H9 (cell line): ENCODE data around the gene TSPEAR. TPM values are rescaled to one million over a fixed set of nuclear protein-coding genes. Genes with fewer than 3 reads are reported as not detected.
"Not testable (repeated sequence)": the region's sequence is repeated elsewhere in the genome, so short reads cannot be mapped to it uniquely, and the experiment has no call there.

Source experiments
- DNase-seq: peaks from one replicate; pipeline ENCODE4 v3.0.0-alpha.2; 2017
- H2AFZ ChIP-seq: one replicate; pipeline ENCODE4 v1.6.1; 2013; ENCODE audit warnings: mild to moderate bottlenecking, low read length, control low read depth, moderate library complexity
- H2AK5ac ChIP-seq: 2 replicates; pipeline ENCODE4 v1.6.1; 2013; ENCODE audit warnings: low read length, control low read depth, mixed read lengths; ENCODE audit not compliant: insufficient read length
- H2BK120ac ChIP-seq: one replicate; pipeline ENCODE4 v1.6.1; 2013; ENCODE audit warnings: low read depth, mild to moderate bottlenecking, low read length, control low read depth, inconsistent platforms; ENCODE audit not compliant: poor library complexity, severe bottlenecking
- H2BK12ac ChIP-seq: 2 replicates; pipeline ENCODE4 v1.6.1; 2013; ENCODE audit warnings: low read length, control low read depth, mixed read lengths, low read depth; ENCODE audit not compliant: insufficient read length
- H2BK15ac ChIP-seq: 2 replicates; pipeline ENCODE4 v1.6.1; 2013; ENCODE audit warnings: low read depth, low read length, control low read depth
- H2BK20ac ChIP-seq: one replicate; pipeline ENCODE4 v1.6.1; 2013; ENCODE audit warnings: low read depth, mild to moderate bottlenecking, low read length, control low read depth, inconsistent platforms; ENCODE audit not compliant: poor library complexity, severe bottlenecking
- H2BK5ac ChIP-seq: 2 replicates; pipeline ENCODE4 v1.6.1; 2013; ENCODE audit warnings: low read length, control low read depth, mixed read lengths; ENCODE audit not compliant: insufficient read length
- H3K14ac ChIP-seq: 2 replicates; pipeline ENCODE4 v1.6.1; 2013; ENCODE audit warnings: low read length, control low read depth; ENCODE audit not compliant: insufficient read depth
- H3K18ac ChIP-seq: 2 replicates; pipeline ENCODE4 v1.6.1; 2013; ENCODE audit warnings: low read depth, mild to moderate bottlenecking, mixed read lengths, low read length, control low read depth; ENCODE audit not compliant: insufficient read length
- H3K23ac ChIP-seq: 2 replicates; pipeline ENCODE4 v1.6.1; 2013; ENCODE audit warnings: low read length, control low read depth, mixed read lengths, low read depth; ENCODE audit not compliant: insufficient read length
- H3K23me2 ChIP-seq: 2 replicates; pipeline ENCODE4 v1.6.1; 2013; ENCODE audit warnings: low read depth, mild to moderate bottlenecking, mixed read lengths, low read length, control low read depth; ENCODE audit not compliant: insufficient read length, poor library complexity, severe bottlenecking
- H3K27ac ChIP-seq: 2 replicates; pipeline ENCODE4 v1.5.1; 2013; ENCODE audit warnings: low read length, control low read depth, mixed read lengths, low read depth; ENCODE audit not compliant: insufficient read length
- H3K27me3 ChIP-seq: 2 replicates; pipeline ENCODE4 v1.6.1; 2013; ENCODE audit warnings: low read length, control low read depth, inconsistent platforms; ENCODE audit not compliant: insufficient read depth
- H3K4ac ChIP-seq: 2 replicates; pipeline ENCODE4 v1.6.1; 2013; ENCODE audit warnings: low read depth, mild to moderate bottlenecking, control low read depth, inconsistent platforms, low read length, moderate library complexity
- H3K4me1 ChIP-seq: 2 replicates; pipeline ENCODE4 v1.6.1; 2013; ENCODE audit warnings: low read length, control low read depth, inconsistent platforms; ENCODE audit not compliant: insufficient read depth
- H3K4me2 ChIP-seq: 2 replicates; pipeline ENCODE4 v1.6.1; 2013; ENCODE audit warnings: low read length, control low read depth, mixed read lengths; ENCODE audit not compliant: insufficient read length, insufficient read depth
- H3K56ac ChIP-seq: 2 replicates; pipeline ENCODE4 v1.6.1; 2013; ENCODE audit warnings: low read depth, mild to moderate bottlenecking, mixed read lengths, low read length, control low read depth; ENCODE audit not compliant: insufficient read length
- H3K79me1 ChIP-seq: 2 replicates; pipeline ENCODE4 v1.6.1; 2013; ENCODE audit warnings: low read depth, mild to moderate bottlenecking, moderate library complexity, low read length, control low read depth, inconsistent platforms; ENCODE audit not compliant: insufficient read depth, poor library complexity, severe bottlenecking
- H3K79me2 ChIP-seq: 2 replicates; pipeline ENCODE4 v1.6.1; 2013; ENCODE audit warnings: low read length, control low read depth, inconsistent platforms; ENCODE audit not compliant: insufficient read depth
- H3K9ac ChIP-seq: 2 replicates; pipeline ENCODE4 v1.6.1; 2013; ENCODE audit warnings: low read length, control low read depth, mixed read lengths; ENCODE audit not compliant: insufficient read length; ENCODE audit errors: extremely low read depth
- H3K9me3 ChIP-seq: one replicate; pipeline ENCODE4 v1.6.1; 2013; ENCODE audit warnings: low read depth, low read length, inconsistent platforms; ENCODE audit not compliant: control insufficient read depth
- H3T11ph ChIP-seq: one replicate; pipeline ENCODE4 v1.6.1; 2013; ENCODE audit warnings: mild to moderate bottlenecking, low read length, control low read depth, inconsistent platforms
- H4K20me1 ChIP-seq: one replicate; pipeline ENCODE4 v1.6.1; 2013; ENCODE audit not compliant: control insufficient read depth, insufficient read length, insufficient read depth
- H4K5ac ChIP-seq: 2 replicates; pipeline ENCODE4 v1.6.1; 2013; ENCODE audit warnings: low read depth, mild to moderate bottlenecking, mixed read lengths, low read length, control low read depth; ENCODE audit not compliant: insufficient read length
- H4K8ac ChIP-seq: replicated peaks from 2 replicates; pipeline ENCODE4 v1.6.1; 2013; ENCODE audit warnings: low read length, control low read depth, mixed read lengths, low read depth; ENCODE audit not compliant: insufficient read length
- H4K91ac ChIP-seq: 2 replicates; pipeline ENCODE4 v1.6.1; 2013; ENCODE audit warnings: low read depth, mild to moderate bottlenecking, moderate library complexity, mixed read lengths, low read length, control low read depth; ENCODE audit not compliant: insufficient read length
- H3K27ac Mint-ChIP-seq, 3 experiments: 2 replicates in 2 of 3; 3 replicates in 1 of 3; pipeline ENCODE4 v1.8.0; 2020 to 2021; ENCODE audit warnings: mixed read lengths in 3 of 3, mild to moderate bottlenecking in 1 of 3, moderate library complexity in 1 of 3
- H3K27me3 Mint-ChIP-seq: 2 replicates; pipeline ENCODE4 v1.8.0; 2021; ENCODE audit warnings: low read depth, mild to moderate bottlenecking, moderate library complexity, mixed read lengths
- H3K36me3 Mint-ChIP-seq, 3 experiments: 2 replicates in 2 of 3; 3 replicates in 1 of 3; pipeline ENCODE4 v1.8.0; 2020 to 2021; ENCODE audit warnings: low read depth in 3 of 3, mixed read lengths in 3 of 3; ENCODE audit not compliant: insufficient read depth in 1 of 3
- H3K4me1 Mint-ChIP-seq, 2 experiments: 2 replicates each; pipeline ENCODE4 v1.8.0; 2020; ENCODE audit warnings: mixed read lengths in 2 of 2
- H3K4me3 Mint-ChIP-seq, 2 experiments: 2 replicates in 1 of 2; 3 replicates in 1 of 2; pipeline ENCODE4 v1.8.0; 2020 to 2021; ENCODE audit warnings: mild to moderate bottlenecking in 2 of 2, mixed read lengths in 2 of 2, moderate library complexity in 1 of 2
- H3K9me3 Mint-ChIP-seq, 2 experiments: 2 replicates in 1 of 2; 3 replicates in 1 of 2; pipeline ENCODE4 v1.8.0; 2020; ENCODE audit warnings: mild to moderate bottlenecking in 2 of 2, mixed read lengths in 2 of 2, moderate library complexity in 1 of 2
- WGBS: extraction: QIAGEN DNeasy Blood & Tissue Kit; methylation state at CpG from one replicate; pipeline ENCODE4 v1.1.7; 2013; ENCODE audit warnings: missing lambda C conversion rate, low lambda C conversion rate, mixed read lengths; ENCODE audit not compliant: insufficient read length; ENCODE audit errors: extremely low coverage; 5-methylcytosine and 5-hydroxymethylcytosine counted together
- total RNA-seq: library from RNA; stranded (reverse); gene quantifications from 2 replicates; pipeline ENCODE4 v1.2.1, GENCODE V29; 2021
- TF ChIP-seq, protein P1 (sequence below): fragments of 200-600 bp; sonication (generic); conservative IDR thresholded peaks from 3 replicates; pipeline ENCODE4 v1.8.0; 2021; ENCODE audit warnings: antibody characterized with exemption, mild to moderate bottlenecking

Gene TSPEAR
- total RNA-seq, 1 experiment from 2014 or later, result 1.3 TPM

GRCh38 chr21:44611551-44611950 lies 99.8 kb downstream of the TSPEAR start:
- WGBS, result no CpG with 5 or more reads among the region's 4 CpGs
- H2AFZ ChIP-seq, result no peak overlapping the region
- H2BK15ac ChIP-seq, result no peak overlapping the region
- peaks cover 11 to 17% of the 10 kb centered on the region in 2 experiments for H3K4me1 Mint-ChIP-seq
- no peak overlapping the region for H3K27ac ChIP-seq
- H2BK5ac ChIP-seq, result no peak overlapping the region
- H3K79me2 ChIP-seq, result no peaks in the 10 kb centered on the region
- no peak overlapping the region for H3K14ac ChIP-seq
- H3K9me3 Mint-ChIP-seq, result peaks cover 33 to 38% of the 10 kb centered on the region in 2 experiments
- no peak overlapping the region for H2BK20ac ChIP-seq
- no peak for DNase-seq
- H2BK120ac ChIP-seq, result no peak overlapping the region
- no peak overlapping the region for H2AK5ac ChIP-seq
- H3K56ac ChIP-seq, result no peak overlapping the region
- no peak overlapping the region for H3K18ac ChIP-seq
- H3K4me3 Mint-ChIP-seq, result no peak overlapping the region
- H4K8ac ChIP-seq, result no peak overlapping the region
- H3K23ac ChIP-seq, result no peak overlapping the region
- no peak overlapping the region for H3K27ac Mint-ChIP-seq
- H3K27me3 ChIP-seq, result no peaks in the 10 kb centered on the region
- H3K36me3 Mint-ChIP-seq, result peaks cover 8 to 26% (median 21%) of the 10 kb centered on the region in 3 experiments
- H4K5ac ChIP-seq, result no peak overlapping the region
- no peak overlapping the region for H3K9ac ChIP-seq
- H3T11ph ChIP-seq, result no peak overlapping the region
- no peak overlapping the region for H2BK12ac ChIP-seq
- H3K79me1 ChIP-seq, result no peaks in the 10 kb centered on the region
- H3K4me2 ChIP-seq, result no peak overlapping the region
- no peak overlapping the region for H3K4ac ChIP-seq
- H3K4me1 ChIP-seq, result no peaks in the 10 kb centered on the region
- TF ChIP-seq, protein P1, sequence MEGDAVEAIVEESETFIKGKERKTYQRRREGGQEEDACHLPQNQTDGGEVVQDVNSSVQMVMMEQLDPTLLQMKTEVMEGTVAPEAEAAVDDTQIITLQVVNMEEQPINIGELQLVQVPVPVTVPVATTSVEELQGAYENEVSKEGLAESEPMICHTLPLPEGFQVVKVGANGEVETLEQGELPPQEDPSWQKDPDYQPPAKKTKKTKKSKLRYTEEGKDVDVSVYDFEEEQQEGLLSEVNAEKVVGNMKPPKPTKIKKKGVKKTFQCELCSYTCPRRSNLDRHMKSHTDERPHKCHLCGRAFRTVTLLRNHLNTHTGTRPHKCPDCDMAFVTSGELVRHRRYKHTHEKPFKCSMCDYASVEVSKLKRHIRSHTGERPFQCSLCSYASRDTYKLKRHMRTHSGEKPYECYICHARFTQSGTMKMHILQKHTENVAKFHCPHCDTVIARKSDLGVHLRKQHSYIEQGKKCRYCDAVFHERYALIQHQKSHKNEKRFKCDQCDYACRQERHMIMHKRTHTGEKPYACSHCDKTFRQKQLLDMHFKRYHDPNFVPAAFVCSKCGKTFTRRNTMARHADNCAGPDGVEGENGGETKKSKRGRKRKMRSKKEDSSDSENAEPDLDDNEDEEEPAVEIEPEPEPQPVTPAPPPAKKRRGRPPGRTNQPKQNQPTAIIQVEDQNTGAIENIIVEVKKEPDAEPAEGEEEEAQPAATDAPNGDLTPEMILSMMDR, result no peak
- no peaks in the 10 kb centered on the region for H4K20me1 ChIP-seq
- no peaks in the 10 kb centered on the region for H3K23me2 ChIP-seq
- peaks cover 9% of the 10 kb centered on the region for H3K9me3 ChIP-seq
- peaks cover 9% of the 10 kb centered on the region for H3K27me3 Mint-ChIP-seq
- no peak overlapping the region for H4K91ac ChIP-seq

GRCh38 chr21:44610157-44610843 lies 101.1 kb downstream of the TSPEAR start:
- not testable (repeated sequence) for H4K91ac ChIP-seq, H3K23ac ChIP-seq, H2BK5ac ChIP-seq, H3K4me1 ChIP-seq, H4K5ac ChIP-seq, H3K79me2 ChIP-seq, H3K27me3 Mint-ChIP-seq, H3K4me3 Mint-ChIP-seq, H3K27ac Mint-ChIP-seq, H3T11ph ChIP-seq, H3K4me1 Mint-ChIP-seq, H3K18ac ChIP-seq, H3K14ac ChIP-seq, H2BK120ac ChIP-seq, DNase-seq, H2AK5ac ChIP-seq, H2BK20ac ChIP-seq, H3K4ac ChIP-seq, H2AFZ ChIP-seq, H3K9me3 ChIP-seq, H4K8ac ChIP-seq, H3K56ac ChIP-seq, H3K23me2 ChIP-seq, H3K79me1 ChIP-seq, H3K4me2 ChIP-seq, H3K27me3 ChIP-seq, H2BK12ac ChIP-seq, H3K27ac ChIP-seq, H3K9ac ChIP-seq, H2BK15ac ChIP-seq, H4K20me1 ChIP-seq
- Mint-ChIP-seq H3K36me3 (peaks cover 8 to 26% (median 21%) of the 10 kb centered on the region in 3 experiments), H3K9me3 (peaks cover 33 to 39% of the 10 kb centered on the region in 2 experiments)
- WGBS, result no CpG with 5 or more reads among the region's 7 CpGs
